ENCODE data around the gene PIP4K2A. TPM values are rescaled to one million over a fixed set of nuclear protein-coding genes. Genes with fewer than 3 reads are reported as not detected.

The PIP4K2A gene
- total RNA-seq, 1 donor from 2014 or later, result 105 TPM

DNA sequence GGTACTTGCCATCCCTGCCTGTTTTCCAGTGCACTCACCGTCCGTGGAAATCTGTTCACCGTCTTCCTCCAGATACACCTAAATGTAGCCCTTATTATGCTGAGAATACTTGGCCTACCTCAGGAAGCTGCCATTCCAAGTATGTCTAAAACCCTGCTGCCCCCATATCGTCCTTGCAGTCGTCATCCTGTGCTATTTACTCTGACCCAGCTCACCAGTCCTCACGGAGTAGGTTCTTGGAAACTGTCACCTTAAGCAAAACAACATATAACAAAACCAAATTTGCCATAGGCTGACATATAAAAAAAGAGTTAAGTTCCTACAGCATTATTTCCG is 880 bp upstream of the PIP4K2A start:
- peaks cover 6% of the 10 kb centered on the region for H3K27me3 Mint-ChIP-seq (ENCODE audit: low read depth)
- intact Hi-C loops (cut with micrococcal nuclease), result loop anchor here (10.0 kb wide), 1 partner anchor 380 kb away; the partner anchor contains the start of gene MSRB2
- no peak for DNase-seq (ENCODE audit: low spot score)
- H3K9me3 Mint-ChIP-seq, result no peaks in the 10 kb centered on the region
- peak overlapping the region; percentile 50 for H3K27ac Mint-ChIP-seq
- no peaks in the 10 kb centered on the region for H3K36me3 Mint-ChIP-seq (ENCODE audit: low read depth)
- peak overlapping the region; percentile 69 for H3K4me3 Mint-ChIP-seq (ENCODE audit: low read depth)
- H3K4me1 Mint-ChIP-seq (ENCODE audit: low read depth), result peaks cover 28% of the 10 kb centered on the region

DNA sequence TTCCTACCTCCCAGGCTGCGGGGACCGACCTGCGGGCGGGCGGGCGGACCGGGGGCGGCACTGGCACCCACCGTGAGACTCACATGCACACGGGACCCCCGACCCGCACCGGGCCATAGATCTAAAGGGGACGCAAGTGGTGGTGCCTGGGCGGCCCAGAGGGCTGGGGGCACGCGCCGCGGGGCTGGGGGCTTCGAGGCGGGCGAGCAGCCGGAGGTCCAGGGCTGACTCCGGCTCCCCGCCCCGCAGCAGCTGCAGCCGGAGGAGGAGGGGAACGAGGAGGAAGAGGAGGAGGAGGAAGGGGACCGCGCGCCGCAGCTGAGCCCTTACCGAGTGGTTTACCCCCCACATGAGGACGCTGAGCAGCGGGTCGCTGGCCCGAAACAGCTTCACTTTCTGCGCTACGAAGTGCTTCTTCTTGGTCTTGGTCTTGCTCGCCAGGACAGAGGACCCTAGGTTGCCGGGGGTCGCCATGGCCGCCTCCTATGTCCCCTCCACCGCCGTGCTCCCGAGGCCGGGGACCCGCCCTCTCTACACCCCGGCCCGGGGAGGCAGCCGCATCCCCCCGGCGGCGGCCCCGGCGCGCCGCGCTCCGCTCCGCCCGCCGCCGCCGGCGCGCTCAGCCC is 412 bp downstream of the PIP4K2A start:
- Mint-ChIP-seq H3K4me3 (ENCODE audit: low read depth) (peak overlapping the region; percentile 85), H3K27me3 (ENCODE audit: low read depth) (peaks cover 6% of the 10 kb centered on the region), H3K9me3 (no peaks in the 10 kb centered on the region), H3K4me1 (ENCODE audit: low read depth) (peaks cover 40% of the 10 kb centered on the region), H3K36me3 (ENCODE audit: low read depth) (no peaks in the 10 kb centered on the region), H3K27ac (peak overlapping the region; percentile 46)
- no peak for DNase-seq (ENCODE audit: low spot score)
- intact Hi-C loops (cut with micrococcal nuclease), result loop anchor here (2.0 to 10.0 kb wide), 6 partner anchors 45 to 392 kb away; partner anchors contain the start of genes BMI1 and MSRB2

DNA sequence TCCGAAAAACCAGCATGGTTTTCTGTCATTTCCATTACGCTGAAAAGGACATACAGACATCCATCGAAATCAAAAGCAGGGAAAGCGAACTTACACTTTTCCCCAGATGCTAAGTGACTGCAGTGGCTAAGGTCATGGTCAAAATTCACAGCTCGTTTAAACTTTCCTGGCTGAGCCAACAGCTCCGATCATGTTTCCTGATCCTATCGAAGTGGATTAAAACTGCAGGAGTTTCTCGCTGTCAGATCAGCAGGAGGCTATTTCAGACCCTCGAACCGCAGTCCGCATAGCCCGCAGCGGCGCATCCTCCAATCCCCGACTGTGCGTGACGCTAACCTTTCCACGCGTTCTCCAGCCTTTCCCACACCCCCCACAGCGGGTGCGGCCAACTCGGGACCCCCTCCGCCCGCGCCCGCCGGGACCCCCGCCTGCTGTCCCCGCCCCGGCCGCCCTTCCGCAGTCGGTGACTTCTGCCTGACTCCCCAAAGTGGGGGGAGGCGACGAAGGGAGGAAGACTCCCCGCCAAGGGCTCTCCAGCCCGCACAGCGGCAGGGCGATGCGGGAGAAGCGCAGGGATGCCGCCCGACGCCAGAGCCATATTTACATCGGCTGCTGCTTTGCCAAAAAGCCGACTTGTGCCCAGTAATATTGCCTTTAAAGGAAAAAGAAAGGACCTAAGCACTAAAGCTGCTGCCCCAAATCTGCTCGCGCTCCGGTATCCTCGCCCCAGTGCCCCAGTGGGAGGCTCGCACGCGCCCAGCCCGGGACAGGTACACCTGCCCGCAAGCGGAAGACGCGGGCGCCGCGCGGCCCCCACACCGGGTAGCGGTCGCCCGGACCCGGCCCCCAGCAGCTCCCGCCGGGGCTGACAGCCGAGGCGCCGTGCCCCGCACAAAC is 1.2 kb downstream of the PIP4K2A start:
- Mint-ChIP-seq H3K27me3 (ENCODE audit: low read depth) (peaks cover 3% of the 10 kb centered on the region), H3K4me3 (ENCODE audit: low read depth) (peak overlapping the region; percentile 85), H3K9me3 (no peaks in the 10 kb centered on the region), H3K4me1 (ENCODE audit: low read depth) (peaks cover 44% of the 10 kb centered on the region), H3K27ac (peak overlapping the region; percentile 58), H3K36me3 (ENCODE audit: low read depth) (peaks cover 3% of the 10 kb centered on the region)
- intact Hi-C loops (cut with micrococcal nuclease), result loop anchor here (1.0 to 10.0 kb wide), 9 partner anchors 20 to 391 kb away; partner anchors contain the start of genes BMI1 and MSRB2
- DNase-seq (ENCODE audit: low spot score), result peak; percentile 29

DNA sequence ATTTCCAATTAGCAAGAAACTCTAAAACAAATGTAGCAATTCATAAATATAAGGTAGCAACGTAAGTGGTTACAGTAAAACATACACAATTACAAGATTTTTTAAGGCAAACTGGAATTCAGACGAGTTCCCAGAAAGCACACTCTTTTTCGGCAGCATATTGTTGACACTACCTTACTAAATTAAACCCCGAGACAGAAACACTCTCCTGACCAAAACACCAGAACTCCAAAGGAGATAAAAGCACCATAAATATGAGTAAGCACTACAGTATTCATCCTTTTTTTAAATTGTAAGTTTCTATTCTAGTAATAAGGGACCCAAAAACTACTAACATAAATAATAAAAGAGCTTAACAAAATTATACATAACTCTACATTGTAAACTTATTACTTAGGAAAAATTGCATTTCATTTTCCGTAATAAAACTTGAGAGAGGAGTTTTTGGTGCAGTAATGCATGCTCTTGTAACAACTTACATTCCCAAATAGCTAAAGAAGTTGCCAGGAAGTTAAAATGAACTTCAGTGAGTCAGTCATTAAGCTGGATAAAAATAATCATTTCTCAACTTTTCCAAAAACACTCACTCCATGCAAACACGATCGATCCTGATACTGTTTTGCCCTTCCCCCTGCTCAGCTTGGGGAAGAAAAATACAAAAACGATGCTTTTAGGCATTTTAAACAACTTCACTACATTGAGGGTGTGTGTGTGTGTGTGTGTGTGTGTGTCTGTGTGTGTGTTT is 2.0 kb downstream of the PIP4K2A start:
- Mint-ChIP-seq H3K27me3 (ENCODE audit: low read depth) (peaks cover 1% of the 10 kb centered on the region), H3K4me3 (ENCODE audit: low read depth) (peak overlapping the region; percentile 85), H3K27ac (peak overlapping the region; percentile 55), H3K4me1 (ENCODE audit: low read depth) (peaks cover 51% of the 10 kb centered on the region), H3K9me3 (no peaks in the 10 kb centered on the region), H3K36me3 (ENCODE audit: low read depth) (peaks cover 11% of the 10 kb centered on the region)
- no peak for DNase-seq (ENCODE audit: low spot score)
- intact Hi-C loops (cut with micrococcal nuclease), result loop anchor here (1.0 to 10.0 kb wide), 9 partner anchors 19 to 390 kb away; partner anchors contain the start of genes BMI1 and MSRB2

DNA sequence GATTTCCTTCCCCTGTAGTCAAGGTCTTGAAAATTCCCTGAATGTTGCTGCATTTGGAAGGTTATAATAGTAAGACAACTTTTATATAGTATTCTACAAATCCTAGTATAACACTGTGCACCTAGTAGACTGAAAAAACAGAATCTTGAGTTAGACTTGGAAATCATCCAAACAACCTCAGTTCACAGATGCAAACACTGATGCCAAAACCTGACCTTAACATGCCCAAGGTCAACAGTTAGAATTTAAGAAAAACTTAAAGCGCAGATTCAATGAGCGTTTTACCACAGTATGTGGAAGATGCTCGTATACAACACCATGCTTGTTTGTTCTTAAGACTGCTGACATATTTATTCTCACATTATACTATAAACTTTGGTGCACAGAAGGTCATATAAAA is 3.0 kb downstream of the PIP4K2A start:
- no peak for DNase-seq (ENCODE audit: low spot score)
- Mint-ChIP-seq H3K27ac (no peak overlapping the region), H3K9me3 (no peaks in the 10 kb centered on the region), H3K27me3 (ENCODE audit: low read depth) (no peaks in the 10 kb centered on the region), H3K4me1 (ENCODE audit: low read depth) (peaks cover 58% of the 10 kb centered on the region), H3K36me3 (ENCODE audit: low read depth) (peaks cover 19% of the 10 kb centered on the region), H3K4me3 (ENCODE audit: low read depth) (peak overlapping the region; percentile 23)
- intact Hi-C loops (cut with micrococcal nuclease), result loop anchor here (5.0 to 10.0 kb wide), 4 partner anchors 99 to 389 kb away; partner anchors contain the start of genes BMI1 and MSRB2

DNA sequence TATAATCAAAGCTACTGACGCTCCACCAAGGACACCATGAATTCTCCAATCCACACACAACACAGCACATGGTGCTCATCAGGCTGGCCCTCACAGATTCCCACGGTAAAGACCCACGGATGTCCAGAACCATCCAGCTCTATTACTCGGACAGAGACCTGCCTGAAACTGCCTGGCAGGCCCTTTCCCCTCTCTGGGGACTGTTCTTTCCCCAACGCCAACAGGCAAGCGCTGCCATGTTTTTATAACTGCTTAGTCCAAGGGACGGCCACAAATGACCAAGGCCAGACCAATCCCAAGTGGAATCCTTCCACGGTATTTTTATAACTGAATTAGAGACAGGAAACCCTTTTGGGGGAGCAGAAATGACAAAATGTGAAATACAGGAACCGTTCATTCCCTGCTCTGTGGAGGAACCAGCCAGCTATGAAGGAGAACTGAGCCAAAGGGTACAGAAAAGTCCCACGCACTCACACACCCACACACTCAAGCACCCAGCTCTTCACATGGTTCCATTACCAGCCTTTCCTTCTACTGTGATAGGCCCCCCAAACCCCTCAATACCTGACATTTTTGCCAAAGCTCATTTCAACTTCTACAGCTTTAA is 4.1 kb downstream of the PIP4K2A start:
- intact Hi-C loops (cut with micrococcal nuclease), result loop anchor here (5.0 to 10.0 kb wide), 4 partner anchors 98 to 388 kb away; partner anchors contain the start of genes BMI1 and MSRB2
- Mint-ChIP-seq H3K9me3 (no peaks in the 10 kb centered on the region), H3K4me1 (ENCODE audit: low read depth) (peaks cover 64% of the 10 kb centered on the region), H3K36me3 (ENCODE audit: low read depth) (peaks cover 27% of the 10 kb centered on the region), H3K4me3 (ENCODE audit: low read depth) (no peak overlapping the region), H3K27me3 (ENCODE audit: low read depth) (no peaks in the 10 kb centered on the region), H3K27ac (no peak overlapping the region)
- DNase-seq (ENCODE audit: low spot score), result no peak

DNA sequence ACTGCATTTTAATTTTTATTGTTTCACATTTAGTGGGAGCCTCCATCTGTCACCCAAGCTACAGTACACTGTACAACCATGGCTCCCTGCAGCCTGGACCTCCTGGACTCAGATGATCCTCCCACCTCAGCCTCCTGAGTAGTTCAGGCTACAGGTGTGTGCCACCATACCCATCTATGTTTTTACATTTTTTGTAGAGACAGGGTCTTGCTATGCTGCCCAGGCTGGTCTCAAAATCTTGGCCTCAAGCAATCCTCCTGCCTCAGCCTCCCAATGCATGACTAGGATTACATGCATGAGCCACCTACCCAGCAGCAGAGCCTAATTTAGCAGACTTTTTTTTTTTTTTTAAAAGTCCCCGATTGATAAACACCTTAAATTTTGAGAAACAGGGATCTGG is 5.6 kb downstream of the PIP4K2A start:
- intact Hi-C loops (cut with micrococcal nuclease), result no loop called here
- Mint-ChIP-seq H3K27me3 (ENCODE audit: low read depth) (no peaks in the 10 kb centered on the region), H3K4me3 (ENCODE audit: low read depth) (no peak overlapping the region), H3K27ac (no peak overlapping the region), H3K9me3 (no peaks in the 10 kb centered on the region), H3K4me1 (ENCODE audit: low read depth) (peaks cover 74% of the 10 kb centered on the region), H3K36me3 (ENCODE audit: low read depth) (peaks cover 41% of the 10 kb centered on the region)
- no peak for DNase-seq (ENCODE audit: low spot score)

DNA sequence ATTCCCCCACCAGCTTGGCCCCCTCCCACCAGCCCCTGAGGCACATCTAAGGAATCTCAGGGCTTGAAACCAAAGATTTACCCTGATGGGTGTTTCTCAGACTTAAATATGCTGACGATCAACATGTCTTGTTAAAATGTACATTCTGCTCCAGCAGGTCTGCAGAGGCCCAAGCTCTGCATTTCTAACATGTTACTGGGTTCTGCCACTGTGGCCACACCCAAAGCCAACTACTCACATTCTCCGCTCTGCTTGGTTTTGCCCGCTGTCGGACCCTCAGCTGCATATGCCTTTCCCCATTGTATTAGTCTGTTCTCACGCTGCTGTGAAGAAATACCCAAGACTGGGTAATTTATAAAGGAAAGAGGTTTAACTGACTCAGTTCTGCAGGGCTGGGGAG is 8.9 kb downstream of the PIP4K2A start:
- no peak overlapping the region for H3K4me3 Mint-ChIP-seq (ENCODE audit: low read depth)
- H3K27ac Mint-ChIP-seq, result no peak overlapping the region
- DNase-seq (ENCODE audit: low spot score), result no peak
- H3K4me1 Mint-ChIP-seq (ENCODE audit: low read depth), result peaks cover 82% of the 10 kb centered on the region
- intact Hi-C loops (cut with micrococcal nuclease), result no loop called here
- no peaks in the 10 kb centered on the region for H3K27me3 Mint-ChIP-seq (ENCODE audit: low read depth)
- H3K9me3 Mint-ChIP-seq, result no peaks in the 10 kb centered on the region
- H3K36me3 Mint-ChIP-seq (ENCODE audit: low read depth), result peaks cover 68% of the 10 kb centered on the region

DNA sequence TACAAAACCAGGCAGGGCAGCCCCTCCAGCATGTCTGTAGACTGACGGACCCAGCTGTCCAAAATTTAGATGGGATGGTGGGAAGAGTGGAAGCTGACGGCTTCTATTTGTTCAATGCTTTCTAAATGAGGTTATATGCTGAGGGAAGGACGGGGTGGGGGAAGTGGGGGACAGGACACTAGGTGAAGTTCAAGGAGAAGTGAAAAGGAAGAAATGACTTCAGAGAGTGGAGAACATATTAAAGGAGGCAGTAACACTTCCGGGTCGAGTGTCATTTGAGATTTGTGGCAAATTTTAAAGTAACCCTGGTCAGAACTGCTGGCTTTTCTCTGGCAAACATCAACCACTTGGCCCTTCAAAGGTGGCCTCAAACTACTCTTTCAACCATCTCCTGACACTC is 9.4 kb downstream of the PIP4K2A start:
- H3K9me3 Mint-ChIP-seq, result no peaks in the 10 kb centered on the region
- H3K36me3 Mint-ChIP-seq (ENCODE audit: low read depth), result peaks cover 68% of the 10 kb centered on the region
- no peak for DNase-seq (ENCODE audit: low spot score)
- intact Hi-C loops (cut with micrococcal nuclease), result no loop called here
- peaks cover 79% of the 10 kb centered on the region for H3K4me1 Mint-ChIP-seq (ENCODE audit: low read depth)
- no peak overlapping the region for H3K4me3 Mint-ChIP-seq (ENCODE audit: low read depth)
- no peaks in the 10 kb centered on the region for H3K27me3 Mint-ChIP-seq (ENCODE audit: low read depth)
- H3K27ac Mint-ChIP-seq, result no peak overlapping the region

DNA sequence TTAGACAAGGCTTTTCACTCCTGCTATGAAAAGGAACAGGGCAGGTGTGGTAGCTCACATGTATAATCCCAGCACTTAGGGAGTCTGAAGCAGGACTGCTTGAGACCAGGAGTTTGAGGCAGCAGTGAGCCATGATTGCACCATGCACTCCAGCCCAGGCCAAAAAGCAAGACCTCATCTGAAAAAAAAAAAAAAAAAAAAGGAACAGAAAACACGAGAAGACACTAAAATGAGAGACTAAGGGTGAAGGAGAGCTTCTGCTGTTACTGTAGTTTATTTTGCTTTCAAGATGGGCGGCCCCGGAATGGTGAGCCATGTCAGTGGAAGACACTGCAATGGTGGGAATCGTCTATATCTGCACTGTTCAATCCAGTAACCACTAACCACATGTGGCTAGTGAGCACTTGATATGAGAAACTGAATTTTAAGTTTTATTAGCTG is 9.9 kb downstream of the PIP4K2A start:
- Mint-ChIP-seq H3K4me1 (ENCODE audit: low read depth) (peaks cover 74% of the 10 kb centered on the region), H3K4me3 (ENCODE audit: low read depth) (no peak overlapping the region), H3K27ac (peak overlapping the region; percentile 52), H3K27me3 (ENCODE audit: low read depth) (no peaks in the 10 kb centered on the region), H3K9me3 (no peaks in the 10 kb centered on the region), H3K36me3 (ENCODE audit: low read depth) (peaks cover 68% of the 10 kb centered on the region)
- DNase-seq (ENCODE audit: low spot score), result no peak
- intact Hi-C loops (cut with micrococcal nuclease), result no loop called here

DNA sequence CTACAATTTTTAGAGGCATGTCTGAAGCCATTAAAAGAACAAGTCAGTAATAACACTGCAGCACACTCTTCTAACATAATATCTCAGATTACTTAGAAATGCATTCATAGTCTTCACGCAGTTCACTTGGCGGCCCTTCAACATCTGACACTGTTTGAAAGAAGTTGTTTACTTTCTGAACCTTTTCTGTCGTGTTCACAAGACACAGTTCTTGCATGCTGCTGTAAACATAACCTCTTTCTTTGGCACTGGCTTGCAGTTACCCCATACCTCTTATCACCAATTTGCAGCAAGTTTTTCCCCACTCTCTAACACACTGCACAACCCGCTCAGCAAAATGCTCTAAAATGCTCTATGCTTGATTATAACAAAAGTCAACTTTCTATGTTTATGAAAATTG is 12.0 kb downstream of the PIP4K2A start:
- Mint-ChIP-seq H3K4me1 (ENCODE audit: low read depth) (peaks cover 62% of the 10 kb centered on the region), H3K9me3 (no peaks in the 10 kb centered on the region), H3K27ac (no peak overlapping the region), H3K36me3 (ENCODE audit: low read depth) (peaks cover 57% of the 10 kb centered on the region), H3K4me3 (ENCODE audit: low read depth) (no peak overlapping the region), H3K27me3 (ENCODE audit: low read depth) (no peaks in the 10 kb centered on the region)
- no peak for DNase-seq (ENCODE audit: low spot score)
- intact Hi-C loops (cut with micrococcal nuclease), result no loop called here

DNA sequence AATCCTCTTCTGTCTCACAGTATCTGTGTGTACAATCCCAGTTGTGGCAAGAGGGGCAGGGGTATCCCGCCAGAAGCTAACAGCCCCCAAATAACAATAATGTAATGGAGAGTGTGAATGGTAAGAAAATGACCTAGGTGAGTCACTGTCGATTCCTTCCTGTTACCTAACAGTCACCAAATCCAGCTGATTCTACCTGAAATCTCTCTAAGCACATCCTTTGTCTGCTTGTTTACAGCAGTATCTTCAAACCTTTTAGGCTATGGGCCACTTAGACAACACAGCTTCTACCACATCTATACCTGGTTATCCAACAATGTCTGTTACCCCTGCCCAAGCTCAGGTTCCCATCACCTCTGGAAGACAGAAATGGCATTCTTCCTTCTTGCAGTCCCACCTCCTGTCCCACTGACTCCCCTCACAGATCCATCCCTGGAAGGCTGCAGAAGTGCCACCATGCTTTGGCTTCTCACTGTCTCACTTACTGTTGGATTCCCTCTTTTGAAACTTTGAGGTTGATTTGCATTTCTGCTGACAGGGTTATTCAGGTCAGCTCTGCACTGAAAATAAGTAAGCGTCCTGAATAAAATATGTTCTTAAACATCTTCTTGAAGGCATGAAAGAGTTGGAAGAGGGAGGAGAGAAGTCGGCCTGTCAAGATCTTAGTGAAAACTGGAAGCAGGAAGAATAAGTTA is 13.1 kb downstream of the PIP4K2A start:
- intact Hi-C loops (cut with micrococcal nuclease), result no loop called here
- H3K27ac Mint-ChIP-seq, result peak overlapping the region; percentile 4
- H3K27me3 Mint-ChIP-seq (ENCODE audit: low read depth), result no peaks in the 10 kb centered on the region
- no peak overlapping the region for H3K4me3 Mint-ChIP-seq (ENCODE audit: low read depth)
- peaks cover 48% of the 10 kb centered on the region for H3K36me3 Mint-ChIP-seq (ENCODE audit: low read depth)
- no peaks in the 10 kb centered on the region for H3K9me3 Mint-ChIP-seq
- H3K4me1 Mint-ChIP-seq (ENCODE audit: low read depth), result peaks cover 61% of the 10 kb centered on the region
- no peak for DNase-seq (ENCODE audit: low spot score)

All from activated T-helper 2 cell treated with anti-CD3 and anti-CD28 coated beads, Interferon-gamma antibody, Interleukin-2, Interleukin-4, amounts not matched to agents 10 μg/mL and 5 μg/mL and 100 μg/mL, durations not matched to agents 14 hours and 24 hours and 36 hours (primary cell).